Activated effector memory CD4-positive, alpha-beta T cell treated with anti-CD3 and anti-CD28 coated beads, Interleukin-2, amount 50 U/mL, for 16 hours (primary cell): ENCODE data around the gene CC2D1A.

Experiments used
- DNase-seq: peaks from one replicate; pipeline ENCODE4 v3.0.0-alpha.2; 2020

The CC2D1A gene

DNA sequence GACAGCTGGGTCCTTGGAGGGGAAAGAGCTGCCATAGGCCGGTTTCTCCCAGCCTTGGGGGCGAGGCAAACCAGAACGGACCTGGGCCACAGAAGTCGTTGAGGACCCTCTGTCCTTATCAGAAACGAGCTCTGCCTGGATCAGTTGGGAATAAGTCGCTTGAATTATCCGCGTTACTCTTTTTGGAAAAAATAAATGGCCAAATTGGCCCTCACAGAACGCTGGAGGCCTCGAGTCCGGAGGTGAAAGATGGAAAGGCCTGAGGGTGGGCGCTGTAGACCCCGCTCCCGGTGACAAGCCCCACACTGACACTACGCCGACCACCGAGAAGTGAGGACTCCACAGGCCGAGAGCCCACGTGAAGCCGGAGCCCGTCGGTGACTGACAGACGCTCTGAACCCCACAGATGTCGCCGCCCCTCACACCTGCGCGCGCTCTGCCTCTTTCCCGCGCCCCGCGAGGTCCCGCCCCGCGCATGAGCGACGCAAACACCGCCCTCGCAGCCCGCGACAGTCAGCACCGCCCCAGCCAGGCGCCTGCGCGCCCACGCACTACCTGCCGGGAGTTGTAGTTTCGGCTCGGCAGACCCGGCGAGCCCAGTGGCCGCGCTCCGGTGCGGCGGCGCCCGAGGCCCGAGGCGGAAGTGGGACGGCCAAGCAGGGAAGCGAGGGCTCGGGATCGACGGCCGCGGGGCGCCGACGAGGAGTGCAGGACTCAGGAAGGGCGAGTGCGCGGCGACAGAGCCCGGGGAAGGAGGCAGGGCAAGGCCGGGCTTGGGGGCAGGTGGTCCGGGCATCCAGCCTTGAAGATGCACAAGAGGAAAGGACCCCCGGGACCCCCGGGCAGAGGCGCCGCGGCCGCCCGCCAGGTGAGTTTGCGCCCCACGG is at the start of gene CC2D1A, which contains the start of gene BRME1:
CC2D1A (plus strand) TSS at position 568 of the 887 bp plus-strand sequence; CDS start at position 809, 241 bp downstream.
BRME1 (minus strand) TSS at position 484 of the 887 bp plus-strand sequence. CDS start 1,225 bp downstream, outside the sequence.
- peak; percentile 99 for DNase-seq

DNA sequence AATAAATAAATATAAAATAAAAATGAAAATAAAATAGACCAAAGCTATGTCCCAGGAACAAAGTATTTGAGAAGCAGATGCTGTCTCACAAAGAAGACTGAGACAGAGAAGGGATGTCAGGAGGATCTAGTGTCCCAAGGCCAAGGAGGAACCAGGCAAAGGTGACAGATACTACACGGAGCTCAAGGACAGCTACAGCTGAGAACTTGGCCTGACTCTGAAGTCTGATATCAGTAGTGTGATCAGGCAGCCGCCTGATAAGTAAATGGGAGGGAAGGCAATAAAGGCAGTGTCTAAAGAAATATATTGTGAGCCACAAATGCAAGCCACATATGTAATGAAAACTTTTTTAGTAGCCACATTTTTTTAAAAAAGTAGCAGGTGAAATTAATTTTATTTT is 49.5 kb upstream of the CC2D1A start:
- DNase-seq = no peak

- DNase-seq = no peak
Measured at GRCh38 chr19:13859361-13859880, 46.6 kb upstream of the CC2D1A start.

DNA sequence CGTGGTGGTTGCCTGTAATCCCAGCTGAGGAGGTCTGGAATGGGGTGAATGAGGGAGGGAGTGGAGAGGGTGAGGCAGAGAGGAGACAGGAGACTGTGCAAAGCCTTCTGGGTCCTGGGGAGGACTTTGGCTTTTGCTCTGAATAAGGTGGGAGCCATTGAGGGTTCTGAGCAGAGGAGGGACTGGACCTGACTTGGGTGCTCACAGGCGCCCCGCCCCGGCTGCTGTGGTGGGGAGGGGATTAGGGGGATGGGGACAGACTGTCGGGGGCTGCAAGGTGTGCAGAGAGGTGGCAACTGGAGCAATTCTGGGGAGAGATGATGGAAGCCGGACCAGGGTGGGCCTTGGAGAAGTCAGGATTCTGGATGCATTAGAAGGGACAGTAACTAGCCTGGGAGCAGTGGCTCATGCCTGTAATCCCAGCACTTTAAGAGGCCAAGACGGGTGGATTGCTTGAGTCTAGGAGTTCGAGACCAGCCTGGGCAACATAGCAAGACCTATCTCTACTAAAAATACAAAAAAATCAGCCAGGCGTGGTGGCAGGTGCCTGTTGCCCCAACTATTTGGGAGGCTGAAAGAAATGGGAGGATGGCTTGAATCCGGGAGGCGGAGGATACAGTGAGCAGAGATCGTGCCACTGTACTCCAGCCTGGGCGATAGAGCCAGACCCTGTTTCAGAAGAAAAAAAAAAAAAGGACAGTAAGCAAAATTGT is 45.2 kb upstream of the CC2D1A start:
- no peak for DNase-seq

DNA sequence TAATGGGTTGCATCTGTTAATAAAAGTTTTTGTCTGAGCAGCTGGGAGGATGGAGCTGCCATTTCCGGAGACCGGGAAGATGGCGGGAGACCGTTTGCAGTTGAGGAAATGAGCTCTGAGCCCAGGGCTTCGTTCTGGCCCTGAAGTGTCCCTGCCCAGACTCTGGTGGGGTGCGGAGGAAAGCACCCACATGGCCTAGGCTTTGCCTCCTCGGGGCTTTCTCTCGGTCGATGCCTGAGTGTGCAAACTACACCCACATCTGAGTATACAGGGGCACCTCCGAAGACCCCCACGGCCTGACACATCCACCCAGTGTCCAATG is 44.6 kb upstream of the CC2D1A start:
- no peak for DNase-seq

DNA sequence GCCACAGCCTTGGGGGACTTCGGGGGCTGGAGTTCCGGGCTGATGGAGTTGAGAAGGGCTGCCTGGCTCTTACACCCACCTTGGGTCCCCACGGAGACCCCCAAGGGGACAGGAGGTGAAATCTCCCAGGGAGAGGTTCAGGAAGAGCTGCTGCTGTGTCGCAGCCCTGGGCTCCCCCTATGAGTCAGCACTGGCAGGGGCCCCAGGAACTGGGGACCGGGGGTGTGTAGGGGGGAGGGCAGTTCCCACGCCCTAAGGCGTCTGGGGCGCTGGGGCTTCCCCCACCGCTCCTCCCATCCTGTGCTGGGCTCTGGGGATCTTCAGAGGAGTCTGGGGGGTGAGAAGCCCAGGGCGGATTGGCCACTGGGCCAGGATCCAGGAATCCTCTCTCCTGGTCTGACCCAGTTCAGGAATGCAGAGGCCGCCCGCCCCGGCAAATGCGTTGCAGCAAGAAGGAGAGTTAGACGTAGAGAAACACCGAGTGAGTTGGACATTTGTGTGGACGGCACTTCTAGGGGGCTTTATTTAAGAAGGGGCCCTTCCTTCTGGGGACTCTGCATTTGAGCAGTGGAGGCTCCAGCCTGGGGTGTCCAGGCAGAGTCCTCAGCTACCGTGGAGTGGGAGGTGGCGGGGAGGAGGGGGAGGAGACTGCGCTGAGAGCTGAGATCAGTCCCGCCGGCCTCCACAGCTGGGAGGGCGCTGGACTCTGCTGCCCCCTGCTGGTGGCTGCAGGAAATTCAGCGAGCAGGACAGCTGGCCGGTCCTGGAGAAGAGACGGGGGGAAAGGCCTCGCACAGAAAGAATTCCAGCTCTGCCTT is 44.1 kb upstream of the CC2D1A start:
- peak; percentile 97 for DNase-seq

DNA sequence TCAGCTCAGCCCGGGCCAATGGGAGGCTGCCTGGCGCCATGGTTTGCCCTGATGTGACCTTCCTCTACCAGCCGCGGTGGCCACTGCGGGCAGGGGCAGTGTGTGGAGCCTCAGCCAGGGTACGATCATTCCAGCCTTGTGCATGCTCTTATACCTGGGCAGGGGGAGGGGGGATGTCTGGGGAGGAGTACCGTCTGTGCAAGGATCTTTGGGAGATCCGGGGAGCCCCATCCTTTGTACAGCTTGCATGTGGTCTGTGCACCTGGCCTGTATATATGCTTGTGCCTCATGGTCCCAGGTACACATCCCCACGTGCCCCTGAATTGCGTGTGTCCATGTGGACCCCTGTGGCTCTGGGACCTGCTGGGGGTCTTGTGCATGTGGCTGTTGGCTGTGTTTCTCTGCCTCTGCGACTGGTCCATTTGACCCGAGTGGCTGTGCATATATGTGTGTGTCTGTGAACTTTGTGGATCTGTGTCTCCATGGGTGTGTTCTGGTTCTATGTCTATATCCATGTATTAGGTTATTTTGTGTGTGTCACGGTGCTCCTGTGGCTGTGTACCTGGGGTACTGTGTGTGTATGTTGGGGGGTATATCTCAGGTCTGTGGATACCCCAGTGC is 41.8 kb upstream of the CC2D1A start:
- no peak for DNase-seq

DNA sequence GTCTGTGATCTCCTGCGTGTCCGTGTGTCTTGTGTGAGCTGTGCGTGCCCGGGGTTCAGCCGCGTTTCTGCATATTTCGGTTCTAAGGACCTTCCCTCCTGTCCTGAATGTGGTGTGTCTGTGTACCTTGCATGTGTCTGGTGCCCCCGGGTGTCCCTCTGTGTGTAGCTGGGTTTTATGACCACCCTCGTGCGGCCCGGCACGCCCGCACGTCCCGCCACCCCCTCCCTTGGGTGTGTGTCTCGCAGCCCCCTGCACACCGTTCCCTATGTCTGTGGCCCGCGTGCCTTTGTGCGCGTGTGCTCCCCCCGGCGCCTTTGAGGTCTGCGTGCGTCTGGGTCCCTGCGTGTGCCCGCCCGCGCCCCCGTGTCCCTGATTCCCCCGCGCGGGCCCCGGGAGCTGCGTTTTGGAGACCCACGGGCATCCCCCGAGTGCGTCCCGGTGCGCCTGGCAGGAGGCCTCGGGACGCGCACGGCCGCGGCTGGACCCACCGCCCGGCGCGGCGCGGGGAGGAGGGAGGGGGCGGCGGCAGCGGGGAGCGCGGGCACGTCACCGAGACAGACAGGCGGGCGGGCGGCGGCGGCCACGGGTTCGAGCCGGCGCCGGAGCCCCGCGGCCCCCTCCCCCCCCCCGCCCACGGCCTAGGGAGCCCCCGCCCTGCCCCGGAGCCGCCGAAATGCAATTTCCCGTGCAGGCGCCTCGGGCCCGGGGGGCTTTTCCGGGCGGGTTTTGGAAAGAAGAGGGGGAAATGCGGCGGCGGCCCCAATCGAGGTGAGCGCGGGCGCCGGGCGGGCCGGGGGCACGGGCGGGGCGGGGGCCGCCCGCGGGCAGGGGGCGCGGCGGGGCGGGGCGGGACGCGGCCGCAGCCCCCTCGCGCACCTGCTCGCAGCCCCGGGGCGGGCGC is 41.1 kb upstream of the CC2D1A start:
- DNase-seq = no peak

GRCh38 chr19:13865571-13866462 is 40.2 kb upstream of the CC2D1A start:
- peak; percentile 67 for DNase-seq

GRCh38 chr19:13866463-13867046 is 39.4 kb upstream of the CC2D1A start:
- DNase-seq = no peak

- DNase-seq = no peak
Measured at GRCh38 chr19:13868663-13869062, 37.3 kb upstream of the CC2D1A start.

GRCh38 chr19:13869281-13869680 is 36.7 kb upstream of the CC2D1A start:
- DNase-seq = no peak

- DNase-seq = no peak
Measured at GRCh38 chr19:13870873-13871272, 35.1 kb upstream of the CC2D1A start.

DNA sequence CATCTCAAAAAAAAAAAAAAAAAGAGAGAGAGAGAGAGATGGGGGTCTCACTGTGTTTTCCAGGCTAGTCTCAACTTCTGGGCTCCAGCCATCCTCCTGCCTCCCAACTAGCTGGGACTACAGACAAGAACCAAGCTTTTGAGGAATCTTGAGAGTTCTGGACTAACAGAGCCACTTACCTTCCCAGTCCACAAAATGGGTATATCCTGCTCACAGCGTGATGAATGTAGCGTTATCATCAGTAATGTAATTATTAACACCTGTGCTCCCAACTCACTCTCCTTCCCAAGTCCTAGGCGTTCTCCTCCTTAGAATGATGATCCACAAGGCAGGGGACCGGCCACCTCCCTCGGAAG is 33.7 kb upstream of the CC2D1A start:
- no peak for DNase-seq

- DNase-seq = peak; percentile 72
Measured at GRCh38 chr19:13872695-13873389, 33.2 kb upstream of the CC2D1A start.

DNA sequence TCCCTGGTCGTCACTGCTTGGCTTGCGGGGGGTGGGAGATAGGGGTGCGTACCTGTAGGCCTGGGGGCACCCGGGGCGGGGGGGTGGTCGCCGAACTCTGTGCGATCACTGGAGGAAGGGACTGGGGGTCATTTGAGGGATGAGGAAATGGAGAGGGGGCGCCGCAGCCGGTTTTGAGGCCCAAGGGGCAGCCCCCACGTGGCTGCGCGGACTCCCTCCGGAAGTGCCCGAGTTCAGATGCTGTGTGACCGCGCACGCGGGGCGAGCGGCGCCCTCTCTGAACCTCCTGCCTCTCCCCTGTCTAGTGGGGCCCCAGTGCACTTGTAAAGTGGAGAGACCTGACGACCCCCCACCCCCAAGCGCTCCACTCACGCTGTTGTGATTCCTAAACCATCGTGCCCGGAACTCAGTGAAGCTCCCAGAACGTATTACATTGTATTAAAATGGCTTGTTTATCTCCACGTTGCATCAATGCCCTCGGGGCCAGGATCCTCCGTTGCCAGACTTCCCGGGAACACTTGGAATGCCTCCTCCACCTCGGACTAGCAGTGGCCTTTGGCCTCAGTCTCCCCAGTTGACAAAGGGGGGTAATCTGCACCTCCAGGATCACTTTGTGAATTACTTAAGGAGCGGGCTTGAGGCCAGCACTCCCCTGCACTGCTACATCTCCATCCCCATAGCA is 32.0 kb upstream of the CC2D1A start:
- no peak for DNase-seq

DNA sequence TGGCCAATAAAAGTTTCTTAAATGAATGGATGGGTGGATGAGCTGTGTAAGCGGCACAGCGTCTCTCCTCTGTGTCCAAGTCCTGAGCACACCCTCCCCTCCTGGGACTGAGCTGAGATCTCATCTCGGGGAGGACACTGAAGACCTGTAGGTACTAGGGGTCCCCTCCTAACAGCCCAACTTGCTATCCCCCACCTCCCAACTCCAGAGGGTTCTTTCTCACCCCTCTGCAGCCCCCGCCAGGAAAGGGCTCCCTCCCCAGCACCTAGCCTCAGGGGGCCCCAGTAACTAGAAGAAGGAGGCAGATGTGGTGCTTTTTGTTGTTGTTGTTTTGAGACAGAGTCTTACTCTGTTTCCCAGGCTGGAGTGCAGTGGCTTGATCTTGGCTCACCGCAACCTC is 30.2 kb upstream of the CC2D1A start:
- no peak for DNase-seq

- no peak for DNase-seq
Measured at GRCh38 chr19:13876834-13877233, 29.2 kb upstream of the CC2D1A start, which contains the start of gene NANOS3. TSS of gene NANOS3 (plus strand) at chr19:13877134. CDS start at chr19:13877249, 115 bp downstream.

GRCh38 chr19:13877303-13877702 is 28.7 kb upstream of the CC2D1A start:
- no peak for DNase-seq
